H9 (cell line): ENCODE measurements around the gene CFAP57. TPM values are rescaled to one million over a fixed set of nuclear protein-coding genes. Genes with fewer than 3 reads are reported as not detected.

Source experiments
- DNase-seq: peaks from one replicate; pipeline ENCODE4 v3.0.0-alpha.2; 2017
- H2AFZ ChIP-seq: one replicate; pipeline ENCODE4 v1.6.1; 2013; ENCODE audit warnings: mild to moderate bottlenecking, low read length, control low read depth, moderate library complexity
- H2AK5ac ChIP-seq: 2 replicates; pipeline ENCODE4 v1.6.1; 2013; ENCODE audit warnings: low read length, control low read depth, mixed read lengths; ENCODE audit not compliant: insufficient read length
- H2BK120ac ChIP-seq: one replicate; pipeline ENCODE4 v1.6.1; 2013; ENCODE audit warnings: low read depth, mild to moderate bottlenecking, low read length, control low read depth, inconsistent platforms; ENCODE audit not compliant: poor library complexity, severe bottlenecking
- H2BK12ac ChIP-seq: 2 replicates; pipeline ENCODE4 v1.6.1; 2013; ENCODE audit warnings: low read length, control low read depth, mixed read lengths, low read depth; ENCODE audit not compliant: insufficient read length
- H2BK15ac ChIP-seq: 2 replicates; pipeline ENCODE4 v1.6.1; 2013; ENCODE audit warnings: low read depth, low read length, control low read depth
- H2BK20ac ChIP-seq: one replicate; pipeline ENCODE4 v1.6.1; 2013; ENCODE audit warnings: low read depth, mild to moderate bottlenecking, low read length, control low read depth, inconsistent platforms; ENCODE audit not compliant: poor library complexity, severe bottlenecking
- H2BK5ac ChIP-seq: 2 replicates; pipeline ENCODE4 v1.6.1; 2013; ENCODE audit warnings: low read length, control low read depth, mixed read lengths; ENCODE audit not compliant: insufficient read length
- H3K14ac ChIP-seq: 2 replicates; pipeline ENCODE4 v1.6.1; 2013; ENCODE audit warnings: low read length, control low read depth; ENCODE audit not compliant: insufficient read depth
- H3K18ac ChIP-seq: 2 replicates; pipeline ENCODE4 v1.6.1; 2013; ENCODE audit warnings: low read depth, mild to moderate bottlenecking, mixed read lengths, low read length, control low read depth; ENCODE audit not compliant: insufficient read length
- H3K23ac ChIP-seq: 2 replicates; pipeline ENCODE4 v1.6.1; 2013; ENCODE audit warnings: low read length, control low read depth, mixed read lengths, low read depth; ENCODE audit not compliant: insufficient read length
- H3K23me2 ChIP-seq: 2 replicates; pipeline ENCODE4 v1.6.1; 2013; ENCODE audit warnings: low read depth, mild to moderate bottlenecking, mixed read lengths, low read length, control low read depth; ENCODE audit not compliant: insufficient read length, poor library complexity, severe bottlenecking
- H3K27ac ChIP-seq: 2 replicates; pipeline ENCODE4 v1.5.1; 2013; ENCODE audit warnings: low read length, control low read depth, mixed read lengths, low read depth; ENCODE audit not compliant: insufficient read length
- H3K27me3 ChIP-seq: 2 replicates; pipeline ENCODE4 v1.6.1; 2013; ENCODE audit warnings: low read length, control low read depth, inconsistent platforms; ENCODE audit not compliant: insufficient read depth
- H3K4ac ChIP-seq: 2 replicates; pipeline ENCODE4 v1.6.1; 2013; ENCODE audit warnings: low read depth, mild to moderate bottlenecking, control low read depth, inconsistent platforms, low read length, moderate library complexity
- H3K4me1 ChIP-seq: 2 replicates; pipeline ENCODE4 v1.6.1; 2013; ENCODE audit warnings: low read length, control low read depth, inconsistent platforms; ENCODE audit not compliant: insufficient read depth
- H3K4me2 ChIP-seq: 2 replicates; pipeline ENCODE4 v1.6.1; 2013; ENCODE audit warnings: low read length, control low read depth, mixed read lengths; ENCODE audit not compliant: insufficient read length, insufficient read depth
- H3K56ac ChIP-seq: 2 replicates; pipeline ENCODE4 v1.6.1; 2013; ENCODE audit warnings: low read depth, mild to moderate bottlenecking, mixed read lengths, low read length, control low read depth; ENCODE audit not compliant: insufficient read length
- H3K79me1 ChIP-seq: 2 replicates; pipeline ENCODE4 v1.6.1; 2013; ENCODE audit warnings: low read depth, mild to moderate bottlenecking, moderate library complexity, low read length, control low read depth, inconsistent platforms; ENCODE audit not compliant: insufficient read depth, poor library complexity, severe bottlenecking
- H3K79me2 ChIP-seq: 2 replicates; pipeline ENCODE4 v1.6.1; 2013; ENCODE audit warnings: low read length, control low read depth, inconsistent platforms; ENCODE audit not compliant: insufficient read depth
- H3K9ac ChIP-seq: 2 replicates; pipeline ENCODE4 v1.6.1; 2013; ENCODE audit warnings: low read length, control low read depth, mixed read lengths; ENCODE audit not compliant: insufficient read length; ENCODE audit errors: extremely low read depth
- H3K9me3 ChIP-seq: one replicate; pipeline ENCODE4 v1.6.1; 2013; ENCODE audit warnings: low read depth, low read length, inconsistent platforms; ENCODE audit not compliant: control insufficient read depth
- H3T11ph ChIP-seq: one replicate; pipeline ENCODE4 v1.6.1; 2013; ENCODE audit warnings: mild to moderate bottlenecking, low read length, control low read depth, inconsistent platforms
- H4K20me1 ChIP-seq: one replicate; pipeline ENCODE4 v1.6.1; 2013; ENCODE audit not compliant: control insufficient read depth, insufficient read length, insufficient read depth
- H4K5ac ChIP-seq: 2 replicates; pipeline ENCODE4 v1.6.1; 2013; ENCODE audit warnings: low read depth, mild to moderate bottlenecking, mixed read lengths, low read length, control low read depth; ENCODE audit not compliant: insufficient read length
- H4K8ac ChIP-seq: replicated peaks from 2 replicates; pipeline ENCODE4 v1.6.1; 2013; ENCODE audit warnings: low read length, control low read depth, mixed read lengths, low read depth; ENCODE audit not compliant: insufficient read length
- H4K91ac ChIP-seq: 2 replicates; pipeline ENCODE4 v1.6.1; 2013; ENCODE audit warnings: low read depth, mild to moderate bottlenecking, moderate library complexity, mixed read lengths, low read length, control low read depth; ENCODE audit not compliant: insufficient read length
- H3K27ac Mint-ChIP-seq, 3 experiments: 2 replicates in 2 of 3; 3 replicates in 1 of 3; pipeline ENCODE4 v1.8.0; 2020 to 2021; ENCODE audit warnings: mixed read lengths in 3 of 3, mild to moderate bottlenecking in 1 of 3, moderate library complexity in 1 of 3
- H3K27me3 Mint-ChIP-seq: 2 replicates; pipeline ENCODE4 v1.8.0; 2021; ENCODE audit warnings: low read depth, mild to moderate bottlenecking, moderate library complexity, mixed read lengths
- H3K36me3 Mint-ChIP-seq, 3 experiments: 2 replicates in 2 of 3; 3 replicates in 1 of 3; pipeline ENCODE4 v1.8.0; 2020 to 2021; ENCODE audit warnings: low read depth in 3 of 3, mixed read lengths in 3 of 3; ENCODE audit not compliant: insufficient read depth in 1 of 3
- H3K4me1 Mint-ChIP-seq, 2 experiments: 2 replicates each; pipeline ENCODE4 v1.8.0; 2020; ENCODE audit warnings: mixed read lengths in 2 of 2
- H3K4me3 Mint-ChIP-seq, 2 experiments: 2 replicates in 1 of 2; 3 replicates in 1 of 2; pipeline ENCODE4 v1.8.0; 2020 to 2021; ENCODE audit warnings: mild to moderate bottlenecking in 2 of 2, mixed read lengths in 2 of 2, moderate library complexity in 1 of 2
- H3K9me3 Mint-ChIP-seq, 2 experiments: 2 replicates in 1 of 2; 3 replicates in 1 of 2; pipeline ENCODE4 v1.8.0; 2020; ENCODE audit warnings: mild to moderate bottlenecking in 2 of 2, mixed read lengths in 2 of 2, moderate library complexity in 1 of 2
- CTCF ChIP-seq: fragments of 200-600 bp; sonication (generic); conservative IDR thresholded peaks from 3 replicates; pipeline ENCODE4 v1.8.0; 2021; ENCODE audit warnings: antibody characterized with exemption, mild to moderate bottlenecking
- WGBS: extraction: QIAGEN DNeasy Blood & Tissue Kit; methylation state at CpG from one replicate; pipeline ENCODE4 v1.1.7; 2013; ENCODE audit warnings: missing lambda C conversion rate, low lambda C conversion rate, mixed read lengths; ENCODE audit not compliant: insufficient read length; ENCODE audit errors: extremely low coverage; 5-methylcytosine and 5-hydroxymethylcytosine counted together
- total RNA-seq: library from RNA; stranded (reverse); gene quantifications from 2 replicates; pipeline ENCODE4 v1.2.1, GENCODE V29; 2021

Gene CFAP57
- total RNA-seq, 1 experiment from 2014 or later = 0.33 TPM

GRCh38 chr1:43143441-43143888 lies 28.7 kb upstream of the CFAP57 start:
- no CpG with 5 or more reads among the region's 7 CpGs for WGBS

More at GRCh38 chr1:43143441-43143888, 28.7 kb upstream of the CFAP57 start:
- DNase-seq = peak; percentile 75
- Histone ChIP-seq H3K14ac (no peak overlapping the region), H2BK120ac (no peak overlapping the region), H3K18ac (peak overlapping the region; percentile 70), H3K9ac (no peak overlapping the region), H4K20me1 (no peaks in the 10 kb centered on the region), H3K9me3 (no peaks in the 10 kb centered on the region), H2AFZ (no peak overlapping the region), H3K56ac (no peak overlapping the region), H3K23ac (no peak overlapping the region), H3K27ac (no peak overlapping the region), H4K91ac (no peak overlapping the region), H4K8ac (no peak overlapping the region), H2BK12ac (no peak overlapping the region), H3T11ph (no peak overlapping the region), H2BK15ac (no peak overlapping the region), H4K5ac (no peak overlapping the region), H3K4me1 (peaks cover 2% of the 10 kb centered on the region; the same call in 1 of the 2 replicates), H3K4me2 (no peak overlapping the region), H3K27me3 (no peaks in the 10 kb centered on the region), H3K23me2 (peaks cover 7% of the 10 kb centered on the region), H3K79me2 (no peaks in the 10 kb centered on the region), H2BK5ac (peak overlapping the region; percentile 43), H3K4ac (no peak overlapping the region), H2BK20ac (no peak overlapping the region), H3K79me1 (no peaks in the 10 kb centered on the region), H2AK5ac (no peak overlapping the region)
- Mint-ChIP-seq H3K27ac (peak overlapping the region; percentile 45 to 86 (median 72); a peak in 4 of 7 replicates), H3K4me3 (peak overlapping the region in 1 of 2 experiments; percentile 46; a peak in 1 of 5 replicates), H3K4me1 (peaks cover 18 to 25% of the 10 kb centered on the region in 2 experiments), H3K36me3 (peaks cover 0 to 10% (median 7%) of the 10 kb centered on the region in 3 experiments; a peak in 3 of 7 replicates), H3K27me3 (no peaks in the 10 kb centered on the region), H3K9me3 (no peaks in the 10 kb centered on the region; a peak in 1 of 5 replicates)
- peak; percentile 93 for TF ChIP-seq CTCF
